HG03378 (cell line): ENCODE measurements around the gene TALDO1.
A peak's percentile ranks its signal among the peaks of the same experiment; 100 is the strongest.

Experiments used
- ATAC-seq: cut with Tn5 transposase; IDR thresholded peaks from one replicate; pipeline ENCODE4 v1.9.1; 2021; ENCODE audit warnings: mild to moderate bottlenecking, moderate library complexity; ENCODE audit not compliant: unreplicated experiment

Gene TALDO1

DNA sequence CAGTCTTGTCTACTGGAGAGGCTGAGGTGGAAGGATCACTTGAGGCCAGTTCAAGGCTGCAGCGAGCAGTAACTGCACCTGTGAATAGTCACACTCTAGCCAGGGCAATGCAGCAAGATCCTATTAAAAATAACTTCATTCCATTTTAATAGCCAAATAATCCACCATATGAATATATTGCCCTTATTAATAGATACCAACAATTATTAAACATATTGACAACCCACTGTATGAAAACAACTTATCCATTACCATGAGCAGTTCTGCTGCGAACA, 19.6 kb downstream of the TALDO1 start:
- ATAC-seq = no peak

DNA sequence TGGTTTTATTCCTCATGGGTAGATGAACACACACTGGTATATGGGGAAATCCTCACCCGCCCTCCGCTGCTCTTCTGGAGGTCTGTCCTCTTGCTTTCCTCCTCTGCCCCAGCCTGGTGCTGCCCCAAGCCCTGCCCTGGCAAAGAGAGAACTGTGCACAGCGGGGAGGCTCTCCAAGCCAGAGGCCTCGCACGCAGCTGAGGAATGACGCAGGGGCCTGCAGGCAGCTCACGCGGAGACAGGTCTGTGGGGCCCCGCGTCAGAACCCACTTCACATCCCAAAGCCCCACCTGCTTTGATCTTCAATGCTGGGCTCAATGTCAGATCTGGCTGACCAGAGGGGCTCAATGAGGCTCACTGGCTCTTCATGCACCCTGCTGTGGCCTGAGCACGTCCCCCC, 20.0 kb downstream of the TALDO1 start:
- ATAC-seq = no peak

DNA sequence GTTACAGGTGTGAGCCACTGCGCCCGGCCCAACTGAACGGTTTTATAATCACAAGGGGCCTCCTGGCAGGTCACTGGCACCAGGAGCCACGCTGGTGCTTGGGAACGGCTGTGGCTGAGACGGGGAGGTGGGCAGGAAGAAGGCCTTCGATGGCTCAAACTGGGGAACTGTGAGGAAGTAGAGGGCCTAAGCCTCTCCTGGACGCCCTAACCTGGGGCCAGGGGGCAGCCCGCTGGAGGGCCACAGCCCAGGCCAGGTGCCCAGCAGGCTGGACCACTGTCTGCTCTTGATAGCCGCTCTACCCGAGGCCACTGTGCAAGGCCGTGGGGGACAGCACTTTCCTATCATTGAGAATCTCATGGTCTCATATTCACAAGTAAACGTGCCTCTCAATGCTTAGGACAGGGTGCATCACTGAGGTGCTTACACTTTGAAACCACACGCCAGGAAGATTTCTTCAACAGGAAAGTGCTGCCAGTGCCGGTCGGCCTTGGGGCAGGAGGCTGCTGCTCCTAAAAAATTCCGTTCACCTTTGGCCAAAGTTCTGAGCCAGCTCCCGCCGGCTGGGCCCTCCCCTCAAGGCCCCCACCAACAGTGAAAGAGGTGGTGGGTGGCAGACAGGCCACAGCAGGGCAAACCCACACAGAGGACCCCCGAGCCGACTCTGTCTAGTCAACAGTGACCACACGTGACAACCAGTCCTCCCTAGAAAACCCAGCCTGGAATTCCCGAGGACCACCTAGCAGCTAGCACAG, 22.8 kb downstream of the TALDO1 start:
- ATAC-seq = no peak

DNA sequence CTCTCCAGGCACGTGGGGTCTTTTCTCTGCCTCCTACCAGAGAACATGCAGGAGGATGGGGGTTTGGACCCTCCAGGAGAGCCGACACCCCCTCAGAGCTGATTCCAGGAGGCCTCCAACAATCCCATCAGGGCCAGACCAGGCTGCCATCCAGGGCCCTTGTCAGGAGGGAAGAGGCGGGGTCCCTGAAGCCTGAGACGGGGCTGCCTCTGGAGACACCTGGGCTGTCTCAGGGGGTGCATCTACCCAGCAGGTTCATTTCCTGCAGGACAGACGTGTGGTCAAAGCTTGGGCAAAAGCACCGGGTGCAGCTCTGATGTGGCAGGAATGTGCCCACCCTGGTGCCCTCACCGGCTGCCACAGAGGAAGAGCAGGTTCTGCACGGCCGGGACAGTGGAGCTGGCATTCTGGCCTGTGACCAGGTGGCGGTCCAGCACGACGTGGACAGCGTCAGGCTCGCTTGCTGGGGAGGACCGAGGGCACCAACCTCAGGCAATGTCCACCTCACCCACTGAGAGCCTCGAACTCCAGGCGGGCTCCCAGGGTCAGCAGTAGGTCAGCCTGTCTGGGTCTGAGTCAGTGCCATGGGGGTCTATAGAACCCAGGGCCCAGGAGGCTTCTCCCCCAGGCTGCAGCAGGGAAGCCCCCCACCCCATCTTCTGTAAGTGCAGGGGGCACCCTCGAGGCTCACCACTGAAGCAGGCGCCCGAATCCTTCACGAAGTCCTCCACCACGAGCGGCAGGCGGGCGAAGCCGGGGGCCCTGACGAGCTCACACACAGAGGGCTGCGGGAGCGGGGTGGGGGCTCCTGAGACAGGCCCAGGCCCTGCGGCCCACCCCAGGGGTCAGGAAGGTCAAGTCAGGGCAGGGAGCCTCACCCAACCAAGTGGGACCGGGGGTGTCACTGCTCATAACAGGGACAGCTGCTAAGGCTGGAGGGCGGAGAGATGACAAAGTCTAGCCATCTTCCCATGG, 23.7 kb downstream of the TALDO1 start:
- ATAC-seq = no peak

DNA sequence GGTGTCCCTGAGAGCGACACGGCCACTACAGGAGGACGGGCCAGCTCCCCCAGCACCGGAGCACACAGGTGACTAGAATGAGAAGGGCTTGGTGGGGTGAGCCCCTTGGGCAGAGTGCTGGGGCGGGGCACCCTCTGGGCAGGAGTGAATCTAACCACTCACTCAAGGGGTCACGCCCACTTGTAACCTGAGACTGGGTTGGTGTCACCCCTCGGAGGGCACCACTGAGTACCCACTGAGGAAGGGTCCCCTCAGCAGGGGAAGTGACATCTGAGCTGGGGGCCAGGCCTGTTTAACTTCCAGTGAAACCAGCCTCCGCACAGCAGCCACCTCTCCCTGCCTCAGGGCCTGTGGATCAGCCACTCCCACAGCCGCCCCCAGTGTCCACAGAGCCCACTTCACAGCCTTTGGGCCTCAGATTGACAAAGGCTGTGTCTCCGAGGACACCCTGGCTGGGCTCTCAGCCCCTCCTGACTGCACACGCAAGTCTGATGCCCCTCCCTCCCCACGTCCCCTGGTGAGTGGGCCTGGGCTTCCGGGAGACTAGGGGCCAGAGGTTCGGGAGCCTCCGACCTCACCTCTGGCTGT, 24.4 kb downstream of the TALDO1 start:
- ATAC-seq = no peak

DNA sequence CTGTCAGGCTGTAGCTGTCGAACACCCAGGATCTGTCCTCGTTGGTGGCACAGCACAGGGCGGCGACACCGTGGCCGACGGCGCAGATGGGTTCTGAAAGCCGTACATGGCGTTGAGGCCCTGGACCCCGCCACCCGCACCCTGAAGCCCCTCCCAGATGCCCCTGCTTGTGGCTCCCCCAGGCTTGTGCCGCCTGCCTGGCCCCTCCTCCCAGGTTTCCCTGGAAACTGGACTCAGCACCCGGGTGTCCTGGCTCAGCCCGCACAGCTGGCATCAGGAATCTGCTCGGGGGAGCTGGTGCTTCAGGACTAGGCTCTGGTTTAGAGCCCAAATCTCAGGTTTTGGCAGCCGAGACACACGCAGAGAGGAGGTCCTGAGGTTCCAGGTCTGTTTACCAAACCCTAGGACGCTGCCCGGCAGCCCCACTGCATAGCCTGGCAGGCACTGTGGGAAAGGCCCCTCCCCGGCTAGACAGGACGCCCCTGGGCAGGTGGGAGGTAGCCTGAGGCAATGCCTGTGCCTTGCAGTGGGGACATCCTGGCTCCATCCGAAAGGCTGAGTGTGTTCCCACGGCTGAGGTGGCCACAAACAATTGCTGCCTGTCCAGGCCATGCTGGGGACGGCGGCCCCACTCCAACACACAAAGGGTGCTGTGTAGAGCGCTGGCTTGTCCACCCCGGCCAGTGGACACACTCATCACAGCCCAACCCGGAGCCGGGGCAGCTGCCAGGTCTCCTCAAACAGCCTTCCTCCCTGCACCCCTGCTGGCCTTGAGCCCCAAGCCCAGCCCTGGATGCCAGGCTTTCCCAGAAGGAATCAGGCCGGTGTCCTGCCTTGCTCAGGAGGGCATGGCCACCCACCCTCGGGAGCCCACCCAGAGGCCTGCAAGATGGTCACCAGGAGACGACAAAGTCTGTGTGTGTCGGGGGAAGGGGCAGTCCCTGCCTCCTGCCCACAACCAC, 25.4 kb downstream of the TALDO1 start:
- no peak for ATAC-seq

DNA sequence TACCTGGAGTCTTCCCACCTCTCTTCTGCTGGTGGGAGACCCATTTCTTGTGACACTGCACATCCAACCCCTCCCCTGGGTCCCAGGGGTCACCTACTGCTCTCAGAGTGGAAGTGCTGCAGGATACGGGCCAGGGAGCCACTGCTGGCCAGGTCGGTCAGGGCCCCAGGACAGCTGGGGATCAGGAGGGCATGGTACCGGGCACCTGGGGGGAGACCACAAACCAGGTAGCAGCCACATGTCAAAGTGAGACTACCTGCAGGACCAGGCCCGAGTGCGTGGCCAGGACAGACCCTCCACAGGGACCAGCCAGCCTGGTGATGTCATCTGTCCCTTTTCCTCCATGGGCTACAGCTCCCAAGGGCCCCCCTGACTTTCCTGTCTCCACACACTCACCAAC, 26.2 kb downstream of the TALDO1 start:
- ATAC-seq = no peak

DNA sequence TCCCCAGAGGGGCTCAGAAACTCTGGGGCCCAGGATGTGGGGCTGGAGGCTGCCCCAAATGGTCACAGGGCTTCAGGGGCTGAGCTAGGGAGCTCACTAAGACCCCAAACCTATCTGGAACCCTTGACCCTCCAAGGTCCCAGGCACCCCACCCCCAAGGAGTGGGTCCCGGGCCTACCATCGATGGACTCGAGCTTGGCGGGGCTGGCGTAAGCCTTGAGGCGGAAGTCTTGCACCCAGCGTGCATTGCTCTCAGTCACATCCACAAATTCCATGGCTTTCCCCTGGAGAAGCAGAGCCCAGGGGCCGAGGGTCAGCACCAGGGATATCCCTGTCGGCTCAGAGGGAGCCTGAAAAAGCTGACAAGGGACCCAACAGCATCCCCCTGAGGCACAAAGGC, 26.6 kb downstream of the TALDO1 start:
- no peak for ATAC-seq

DNA sequence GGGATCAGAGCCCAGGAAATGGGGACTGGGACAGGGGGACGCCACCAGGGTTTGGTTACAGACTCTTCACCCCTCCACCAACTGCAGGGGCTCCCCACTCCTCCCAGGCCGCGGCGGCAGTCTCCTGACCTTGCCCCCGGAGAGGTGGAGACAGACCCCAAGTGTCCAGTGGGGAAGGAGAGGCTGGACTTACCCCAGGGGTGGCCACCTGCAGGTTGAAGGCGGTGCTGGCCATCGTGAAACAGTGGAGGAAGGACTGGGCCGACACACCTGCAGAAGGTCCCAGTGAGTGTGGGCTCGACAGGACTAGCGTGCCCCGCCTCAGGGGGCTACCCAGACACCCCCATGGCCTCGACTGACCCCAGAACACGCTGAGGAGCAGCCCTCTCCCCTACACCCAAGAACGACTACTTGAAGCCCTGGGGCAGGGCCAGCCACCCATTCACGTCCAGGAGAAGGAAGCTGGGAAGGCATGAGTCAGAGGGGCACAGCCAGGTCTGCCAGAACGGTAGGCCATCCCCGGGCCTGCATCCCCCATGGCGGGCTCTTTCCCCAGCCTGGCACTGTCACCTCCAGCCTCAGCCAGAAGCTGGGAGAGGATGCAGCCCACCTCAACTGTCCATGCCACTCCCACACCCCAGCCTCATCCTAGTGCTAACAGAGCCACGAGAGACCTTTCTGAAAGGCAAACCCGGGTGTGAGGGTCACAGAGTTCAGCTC, 27.8 kb downstream of the TALDO1 start:
- no peak for ATAC-seq

DNA sequence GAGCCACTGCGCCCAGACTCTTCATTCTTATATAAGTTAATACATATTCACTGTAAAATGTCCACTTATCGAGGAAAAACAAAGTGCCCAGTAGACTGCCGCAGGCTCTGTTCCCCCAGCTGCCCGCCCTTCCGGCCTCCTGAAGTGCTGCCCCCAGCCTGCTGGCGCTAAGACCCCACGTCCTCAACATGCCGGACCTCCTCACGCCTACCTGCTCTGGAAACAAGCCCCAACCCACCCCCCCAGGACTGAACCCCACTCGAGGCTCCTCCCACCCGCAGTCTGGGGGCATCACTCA, 28.9 kb downstream of the TALDO1 start:
- ATAC-seq = no peak

DNA sequence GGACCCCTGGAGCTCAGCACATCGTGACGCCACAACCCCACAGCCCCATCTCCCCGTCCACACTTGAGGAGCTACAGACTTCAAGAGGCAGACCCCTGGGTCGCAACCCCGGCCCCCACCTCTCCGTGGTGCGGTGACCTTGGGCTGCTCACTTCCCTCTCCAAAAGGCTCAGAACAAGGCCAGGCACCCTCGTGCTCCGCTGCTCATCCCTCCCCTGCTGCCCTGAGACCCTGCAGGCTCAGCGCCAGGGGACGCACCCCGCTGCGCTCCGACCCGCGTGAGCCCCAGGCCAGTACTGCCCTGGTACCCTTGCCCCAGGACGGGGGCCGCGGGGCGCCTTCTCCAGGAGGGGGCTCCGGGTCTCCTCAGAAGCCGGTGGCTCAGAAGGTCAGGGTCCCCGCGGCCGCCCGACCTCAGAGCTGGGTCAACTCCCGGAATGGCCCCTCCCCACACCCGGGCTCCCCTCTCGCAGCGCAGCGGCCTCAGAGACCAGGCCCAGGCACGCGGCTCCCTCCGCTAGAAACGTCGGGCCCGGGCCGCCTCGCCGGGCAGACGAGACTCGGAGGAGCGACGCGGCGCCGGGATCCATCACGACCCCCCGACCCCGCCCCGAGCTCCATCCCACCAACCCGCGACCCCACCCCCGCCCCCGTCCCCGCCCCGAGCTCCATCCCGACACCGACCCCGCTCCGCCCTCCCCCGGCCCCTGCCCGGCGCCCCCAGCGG, 29.5 kb downstream of the TALDO1 start:
- ATAC-seq = peak; percentile 7

DNA sequence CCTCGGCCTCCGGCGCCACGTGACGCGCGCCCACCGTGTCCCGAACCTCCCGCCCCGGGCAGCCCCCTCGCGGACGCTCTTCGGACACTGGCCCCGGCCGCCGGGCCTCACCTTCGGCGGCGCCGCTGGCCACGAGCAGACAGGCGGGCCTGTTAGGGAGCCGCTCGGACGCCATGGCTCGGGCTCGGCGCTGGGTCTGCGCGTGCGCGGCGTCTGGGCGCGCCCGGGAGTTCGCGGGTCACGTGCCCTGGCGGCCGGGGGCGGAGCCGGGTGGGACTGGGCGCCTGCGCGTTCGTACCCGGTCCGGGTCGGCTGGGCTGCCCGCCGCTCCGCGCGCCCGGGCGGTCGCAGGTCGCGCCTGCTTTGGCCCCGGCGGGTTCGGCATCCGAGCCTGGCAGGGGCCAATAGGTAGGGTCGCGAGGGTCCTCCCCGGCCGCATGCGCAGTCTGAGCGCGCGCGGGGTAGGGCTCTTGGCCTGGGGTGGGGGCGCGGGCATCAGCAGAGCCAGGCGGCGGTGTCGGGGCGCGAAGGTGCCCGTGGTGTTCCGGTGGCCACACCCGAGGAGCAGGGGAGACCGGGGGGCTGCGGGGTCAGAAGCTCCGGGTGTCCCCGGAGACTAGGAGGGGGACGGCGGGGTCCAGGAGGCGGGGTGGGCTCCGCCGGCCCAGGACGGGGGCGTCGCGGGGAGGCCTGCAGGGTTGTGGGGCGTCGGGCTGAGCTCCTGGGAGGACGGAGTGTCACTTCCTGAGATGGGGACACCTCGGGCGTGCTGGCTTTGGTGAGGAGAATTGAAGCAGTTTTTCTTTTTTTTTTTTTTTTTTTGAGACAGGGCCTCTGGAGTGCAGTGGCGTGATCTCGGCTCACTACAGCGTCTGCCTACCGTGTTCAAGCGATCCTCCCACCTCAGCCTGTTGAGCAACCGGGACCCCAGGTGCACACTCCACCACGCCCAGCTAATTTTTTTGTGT, 30.3 kb downstream of the TALDO1 start, which contains the start of gene GATD1:
TSS of gene GATD1 (minus strand) at position 200 of the 968 bp plus-strand sequence. CDS start at position 175, 25 bp downstream.
- peak; percentile 39 for ATAC-seq

DNA sequence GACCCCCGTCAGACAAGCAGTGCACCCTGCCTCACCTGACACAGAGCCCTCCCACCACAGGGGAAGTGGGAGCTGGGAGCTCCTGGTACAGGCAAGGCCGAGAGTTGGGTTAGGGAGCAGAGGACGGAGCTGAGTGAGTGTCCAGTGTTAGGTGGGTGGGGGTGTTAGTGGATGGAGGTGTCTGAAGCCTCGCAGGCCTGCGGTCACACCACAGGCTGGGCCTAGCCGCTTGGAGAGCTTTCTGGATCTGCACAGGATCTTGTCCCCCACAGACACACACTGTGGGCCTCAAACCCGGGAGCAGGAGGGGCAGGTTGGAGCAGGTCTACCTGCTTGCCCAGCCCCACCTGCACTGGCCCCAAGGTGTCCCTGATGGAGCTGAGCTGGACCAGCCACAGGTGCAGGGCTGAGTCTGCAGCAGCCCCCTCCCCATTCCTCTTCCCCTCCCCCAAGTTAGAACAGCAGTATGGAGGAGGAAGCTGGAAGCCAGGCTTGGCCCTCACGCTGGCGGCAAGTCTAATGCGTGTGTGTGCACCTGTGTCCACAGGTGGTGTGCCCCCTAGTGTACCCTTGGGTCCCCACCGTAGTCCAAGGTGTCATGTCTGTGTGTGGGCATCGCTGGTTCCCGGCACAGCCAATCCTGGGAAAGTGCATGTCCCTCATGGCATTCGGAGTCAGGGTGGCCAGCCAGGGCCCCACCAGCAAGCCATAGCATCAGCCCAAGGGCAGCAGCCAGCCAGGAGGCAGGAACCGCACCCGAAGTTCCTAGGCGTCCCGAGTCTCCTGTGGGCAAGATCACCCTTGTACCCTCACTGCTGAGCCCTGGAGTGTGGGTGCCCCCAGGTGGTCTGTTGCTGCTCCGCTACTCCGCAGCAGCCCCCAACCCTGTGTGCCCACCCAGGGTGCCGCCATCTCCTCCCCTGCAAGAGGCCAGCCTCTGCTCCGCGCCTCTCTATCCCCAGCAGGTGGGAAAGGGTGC, 32.0 kb downstream of the TALDO1 start:
- no peak for ATAC-seq

DNA sequence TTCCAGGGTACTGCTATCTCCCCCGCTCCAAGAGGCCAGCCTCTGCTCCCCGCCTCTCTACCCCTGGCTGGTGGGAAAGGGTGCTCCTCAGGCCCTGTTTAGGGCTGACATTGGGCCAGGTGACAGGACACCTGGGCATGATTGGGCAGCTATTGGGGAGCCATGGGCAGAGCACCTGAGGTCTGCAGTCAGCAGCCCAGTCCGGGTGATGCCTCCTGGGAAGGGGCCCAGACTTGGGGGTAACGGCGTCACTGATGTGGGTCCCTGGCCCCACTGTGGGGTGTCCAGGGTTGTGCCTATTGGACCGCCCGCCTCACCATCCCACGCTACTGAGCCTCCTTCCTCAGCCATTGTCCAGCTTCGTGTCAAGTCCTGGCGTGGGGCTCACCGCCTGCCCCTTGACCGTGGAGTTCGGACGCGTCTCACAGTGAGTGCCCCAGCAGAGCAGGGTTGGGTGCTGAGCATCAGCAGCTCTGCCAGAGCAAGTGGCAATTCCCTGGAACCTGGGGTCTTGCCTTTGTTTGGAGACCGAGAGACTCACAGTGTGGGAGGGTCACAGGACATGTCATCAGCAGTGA, 32.8 kb downstream of the TALDO1 start:
- ATAC-seq = no peak

DNA sequence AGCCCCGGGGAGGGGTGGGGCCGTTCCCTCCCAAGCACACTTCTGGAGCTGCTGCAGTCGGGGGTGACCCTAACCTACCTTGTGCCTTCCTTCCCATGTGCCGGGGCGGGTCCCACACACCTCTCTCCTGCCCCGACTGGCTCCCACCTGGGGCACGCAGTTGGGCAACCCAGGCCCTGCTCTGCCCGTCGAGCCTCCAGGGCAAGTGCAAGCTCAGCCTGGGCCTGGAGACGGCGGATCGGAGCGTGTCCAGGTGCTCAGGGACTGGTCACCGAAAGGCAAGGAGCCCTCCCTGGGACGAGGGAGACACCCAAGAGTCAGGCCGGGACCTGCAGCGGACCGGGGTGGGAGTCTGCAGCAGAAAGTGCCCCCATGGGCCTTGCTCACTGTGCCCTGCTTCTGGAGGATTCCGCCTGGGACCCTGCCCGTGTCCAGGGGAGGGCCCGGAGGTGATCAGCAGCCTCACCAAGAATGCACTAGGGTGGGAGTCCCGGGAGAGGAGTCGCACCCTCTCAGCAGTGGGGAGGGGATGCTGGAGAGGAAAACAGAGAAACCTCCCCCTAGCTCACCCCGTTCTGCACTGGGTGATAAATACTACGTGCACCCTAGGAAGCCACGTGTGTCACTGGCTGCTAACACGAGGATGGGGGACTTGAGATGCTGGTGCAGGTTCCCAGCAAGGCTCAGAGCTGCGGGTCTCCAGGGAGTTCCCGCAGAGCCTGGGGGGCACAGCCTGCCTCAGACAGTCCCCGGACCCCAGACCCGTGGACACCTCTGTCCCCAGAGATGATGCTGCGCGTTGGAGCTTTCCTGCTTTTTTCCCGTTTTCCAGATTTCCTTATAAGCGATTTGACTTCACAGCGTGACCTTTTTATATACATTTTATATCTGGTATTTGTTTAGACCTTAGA, 35.3 kb downstream of the TALDO1 start:
- no peak for ATAC-seq

DNA sequence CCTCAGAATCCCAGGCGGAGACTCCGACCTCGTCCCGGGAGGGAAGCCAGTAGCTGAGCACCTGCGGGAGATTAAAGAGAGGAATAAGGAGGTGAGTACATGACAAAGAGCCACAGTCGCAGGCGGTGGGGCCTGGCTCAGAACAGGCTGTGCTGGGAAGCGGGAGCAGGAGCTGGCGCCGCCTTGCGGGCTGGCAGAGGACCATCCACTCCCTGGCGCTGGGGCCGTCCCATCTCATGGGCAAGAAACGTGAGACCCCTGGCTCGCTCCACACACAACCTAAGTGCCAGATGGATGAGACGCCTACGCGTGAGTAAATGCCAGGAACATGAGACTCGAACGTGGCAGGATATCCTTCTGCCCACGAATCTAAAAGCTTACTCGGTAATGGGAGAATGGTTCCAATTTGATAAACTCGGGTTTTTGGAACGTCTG, 36.3 kb downstream of the TALDO1 start:
- ATAC-seq = no peak
